PC-3 (cell line): ENCODE measurements around the gene TMEM219. TPM values are rescaled to one million over a fixed set of nuclear protein-coding genes. Genes with fewer than 3 reads are reported as not detected.

Source experiments
- ATAC-seq: fragments of 200-7000 bp; cut with Tn5 transposase; 2 replicates; pipeline ENCODE4 v1.9.1; 2020; ENCODE audit warnings: mild to moderate bottlenecking, moderate library complexity
- BruUV-seq: library from RNA; stranded (reverse); fragments of 400-500 nt; replicated peaks from 2 replicates; lab custom pipeline; 2021; lab: Mats Ljungman, UMichigan
- CTCF ChIA-PET: fragments of 300-600 bp; sonication (Branson Sonifier 250); formaldehyde crosslinking; loops from one replicate; lab custom pipeline; 2022; ENCODE audit warnings: antibody characterized with exemption; lab: Charles Lee
- POLR2A ChIA-PET: fragments of 300-600 bp; sonication (Branson Sonifier 250); formaldehyde crosslinking; loops from one replicate; lab custom pipeline; 2022; ENCODE audit warnings: antibody characterized with exemption; ENCODE audit not compliant: unreplicated experiment; lab: Charles Lee
- DNase-seq: peaks from one replicate; pipeline ENCODE4 v3.0.0-alpha.2; 2015
- H2AFZ ChIP-seq: fragments of 300-600 bp; sonication (generic); 2 replicates; pipeline ENCODE4 v1.6.0; 2016; ENCODE audit warnings: antibody characterized with exemption, low read length
- H3F3A ChIP-seq: fragments of 300-600 bp; sonication (generic); one replicate; pipeline ENCODE4 v1.6.0; 2017; ENCODE audit warnings: antibody characterized with exemption, low read length, control low read depth, mild to moderate bottlenecking; ENCODE audit not compliant: unreplicated experiment
- H3K27ac ChIP-seq: fragments of 300-600 bp; sonication (generic); 2 replicates; pipeline ENCODE4 v1.5.1; 2016; ENCODE audit warnings: mild to moderate bottlenecking, low read length
- H3K27me3 ChIP-seq: fragments of 300-600 bp; sonication (generic); 2 replicates; pipeline ENCODE4 v1.6.1; 2016; ENCODE audit warnings: low read length, mixed read lengths
- H3K36me3 ChIP-seq: fragments of 300-600 bp; sonication (generic); 2 replicates; pipeline ENCODE4 v1.6.1; 2016; ENCODE audit warnings: low read depth, mixed run types, low read length, mixed read lengths
- H3K4me1 ChIP-seq: fragments of 300-600 bp; sonication (generic); 2 replicates; pipeline ENCODE4 v1.5.1; 2016; ENCODE audit warnings: low read length; ENCODE audit not compliant: insufficient read depth
- H3K4me2 ChIP-seq: fragments of 300-600 bp; sonication (generic); 2 replicates; pipeline ENCODE4 v1.6.0; 2016; ENCODE audit warnings: low read length
- H3K4me3 ChIP-seq: fragments of 300-600 bp; sonication (generic); 2 replicates; pipeline ENCODE4 v1.5.1; 2016; ENCODE audit warnings: mild to moderate bottlenecking, low read length, mixed read lengths
- H3K79me2 ChIP-seq: fragments of 300-600 bp; sonication (generic); 2 replicates; pipeline ENCODE4 v1.6.1; 2017; ENCODE audit warnings: low read length, mixed read lengths
- H3K9ac ChIP-seq: fragments of 300-600 bp; sonication (generic); 2 replicates; pipeline ENCODE4 v1.6.0; 2016; ENCODE audit warnings: mild to moderate bottlenecking, low read length
- H3K9me2 ChIP-seq: fragments of 300-600 bp; sonication (generic); replicated peaks from 2 replicates; pipeline ENCODE4 v1.6.1; 2016; ENCODE audit warnings: mixed run types, low read length, mixed read lengths
- H3K9me3 ChIP-seq: fragments of 300-600 bp; sonication (generic); 2 replicates; pipeline ENCODE4 v1.6.1; 2016; ENCODE audit warnings: low read length, mixed read lengths
- H4K20me1 ChIP-seq: fragments of 300-600 bp; sonication (generic); 2 replicates; pipeline ENCODE4 v1.6.1; 2016; ENCODE audit warnings: low read length, mixed read lengths
- EZH2 ChIP-seq: fragments of 300-600 bp; sonication (generic); IDR thresholded peaks from one replicate; pipeline ENCODE4 v1.6.1; 2017; ENCODE audit warnings: antibody characterized with exemption, mild to moderate bottlenecking, low read length; ENCODE audit not compliant: unreplicated experiment
- EZH2phosphoT487 ChIP-seq: fragments of 300-600 bp; sonication (generic); IDR thresholded peaks from 2 replicates; pipeline ENCODE4 v1.6.1; 2018; ENCODE audit warnings: mild to moderate bottlenecking, antibody characterized with exemption, low read length, borderline replicate concordance
- intact Hi-C: fragments of 100-400 bp; cut with micrococcal nuclease; formaldehyde crosslinking; loops from 2 replicates; pipeline ENCODE4 v1.9.0; 2023
- total RNA-seq: library from RNA; depleted of rRNA; stranded (reverse); fragments of >200 nt; gene quantifications from 2 replicates; pipeline ENCODE4 v1.2.3, GENCODE V29; 2014
- TF ChIP-seq, protein P1 (sequence below): fragments of 300-600 bp; sonication (generic); conservative IDR thresholded peaks from 2 replicates; pipeline ENCODE4 v1.5.1; 2017; ENCODE audit warnings: antibody characterized with exemption, low read depth, mild to moderate bottlenecking, low read length

TMEM219 gene
- total RNA-seq, 1 experiment from 2014 or later: 60.9 TPM

DNA sequence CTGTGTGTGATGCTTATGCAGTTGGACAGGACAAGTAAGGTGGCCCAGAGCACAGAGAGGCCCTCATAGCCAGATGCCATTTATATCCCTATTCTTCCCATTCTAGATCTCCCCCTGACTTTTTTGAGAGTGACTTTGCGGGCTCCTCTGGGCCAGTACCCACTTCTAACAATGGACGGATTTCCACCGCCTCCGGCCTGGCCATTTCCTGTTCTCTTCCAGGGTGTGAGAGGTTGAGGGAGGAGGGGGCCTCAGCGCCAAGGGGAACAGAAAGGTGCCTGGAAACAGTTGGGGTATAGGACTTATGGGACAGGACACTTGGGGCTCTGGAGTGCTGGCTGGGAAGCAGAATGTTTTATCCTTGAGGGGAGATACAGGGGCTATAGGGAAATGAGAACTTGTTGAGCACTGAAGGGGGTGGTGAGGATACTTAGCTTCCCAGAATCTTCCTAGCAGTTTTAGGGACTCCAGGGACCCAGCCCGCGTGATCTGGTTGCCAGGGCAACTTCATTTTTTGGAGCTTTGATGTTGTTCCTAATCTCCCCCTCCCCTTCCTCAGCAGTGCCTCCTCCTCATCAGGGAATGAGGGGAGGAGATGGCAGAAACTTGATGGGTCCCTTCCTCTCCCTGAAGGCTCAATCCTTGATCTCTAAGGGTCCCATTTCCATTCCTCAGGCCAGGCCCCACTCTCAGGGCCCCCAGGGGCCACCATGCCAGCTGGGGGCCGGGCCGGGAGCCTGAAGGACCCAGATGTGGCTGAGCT lies 15.4 kb downstream of the TMEM219 start:
- no TSS peak for BruUV-seq
- H3K27ac ChIP-seq: no peak overlapping the region
- H3K9ac ChIP-seq: no peak overlapping the region
- CTCF ChIA-PET: no interaction called here
- no peaks in the 10 kb centered on the region for H3K27me3 ChIP-seq
- H3K79me2 ChIP-seq: peaks cover 47% of the 10 kb centered on the region
- H3K4me1 ChIP-seq: peaks cover 22% of the 10 kb centered on the region
- H2AFZ ChIP-seq: no peak overlapping the region
- DNase-seq: no peak
- H3K4me3 ChIP-seq: peak overlapping the region; percentile 98; the same call in 1 of the 2 replicates
- intact Hi-C loops: no loop called here
- no peaks in the 10 kb centered on the region for H3K9me2 ChIP-seq
- POLR2A ChIA-PET: no interaction called here
- peaks cover 37% of the 10 kb centered on the region for H3K36me3 ChIP-seq
- peaks cover 26% of the 10 kb centered on the region for H4K20me1 ChIP-seq
- no peak for ATAC-seq
- H3K4me2 ChIP-seq: peak overlapping the region; percentile 98
- TF ChIP-seq EZH2: no peak
- TF ChIP-seq, protein P1, sequence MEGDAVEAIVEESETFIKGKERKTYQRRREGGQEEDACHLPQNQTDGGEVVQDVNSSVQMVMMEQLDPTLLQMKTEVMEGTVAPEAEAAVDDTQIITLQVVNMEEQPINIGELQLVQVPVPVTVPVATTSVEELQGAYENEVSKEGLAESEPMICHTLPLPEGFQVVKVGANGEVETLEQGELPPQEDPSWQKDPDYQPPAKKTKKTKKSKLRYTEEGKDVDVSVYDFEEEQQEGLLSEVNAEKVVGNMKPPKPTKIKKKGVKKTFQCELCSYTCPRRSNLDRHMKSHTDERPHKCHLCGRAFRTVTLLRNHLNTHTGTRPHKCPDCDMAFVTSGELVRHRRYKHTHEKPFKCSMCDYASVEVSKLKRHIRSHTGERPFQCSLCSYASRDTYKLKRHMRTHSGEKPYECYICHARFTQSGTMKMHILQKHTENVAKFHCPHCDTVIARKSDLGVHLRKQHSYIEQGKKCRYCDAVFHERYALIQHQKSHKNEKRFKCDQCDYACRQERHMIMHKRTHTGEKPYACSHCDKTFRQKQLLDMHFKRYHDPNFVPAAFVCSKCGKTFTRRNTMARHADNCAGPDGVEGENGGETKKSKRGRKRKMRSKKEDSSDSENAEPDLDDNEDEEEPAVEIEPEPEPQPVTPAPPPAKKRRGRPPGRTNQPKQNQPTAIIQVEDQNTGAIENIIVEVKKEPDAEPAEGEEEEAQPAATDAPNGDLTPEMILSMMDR: no peak
- no peak for TF ChIP-seq EZH2phosphoT487
- no peaks in the 10 kb centered on the region for H3K9me3 ChIP-seq
- no peaks in the 10 kb centered on the region for H3F3A ChIP-seq

- H3K9me3 ChIP-seq: no peaks in the 10 kb centered on the region
- ChIA-PET CTCF (no interaction called here), POLR2A (no interaction called here)
- H3K27ac ChIP-seq: no peak overlapping the region
- H4K20me1 ChIP-seq: peaks cover 26% of the 10 kb centered on the region
- H2AFZ ChIP-seq: no peak overlapping the region
- H3K4me2 ChIP-seq: no peak overlapping the region
- no peak for ATAC-seq
- DNase-seq: no peak
- H3K9ac ChIP-seq: no peak overlapping the region
- no peaks in the 10 kb centered on the region for H3K9me2 ChIP-seq
- H3K27me3 ChIP-seq: no peaks in the 10 kb centered on the region
- TF ChIP-seq, protein P1: no peak
- TF ChIP-seq EZH2phosphoT487 (no peak), EZH2 (no peak)
- H3K36me3 ChIP-seq: peaks cover 39% of the 10 kb centered on the region
- intact Hi-C loops: no loop called here
- peaks cover 22% of the 10 kb centered on the region for H3K4me1 ChIP-seq
- BruUV-seq: no TSS peak
- H3K79me2 ChIP-seq: peaks cover 47% of the 10 kb centered on the region
- H3K4me3 ChIP-seq: no peak overlapping the region
- no peaks in the 10 kb centered on the region for H3F3A ChIP-seq
Observed at GRCh38 chr16:29978081-29978480, 16.2 kb downstream of the TMEM219 start.

DNA sequence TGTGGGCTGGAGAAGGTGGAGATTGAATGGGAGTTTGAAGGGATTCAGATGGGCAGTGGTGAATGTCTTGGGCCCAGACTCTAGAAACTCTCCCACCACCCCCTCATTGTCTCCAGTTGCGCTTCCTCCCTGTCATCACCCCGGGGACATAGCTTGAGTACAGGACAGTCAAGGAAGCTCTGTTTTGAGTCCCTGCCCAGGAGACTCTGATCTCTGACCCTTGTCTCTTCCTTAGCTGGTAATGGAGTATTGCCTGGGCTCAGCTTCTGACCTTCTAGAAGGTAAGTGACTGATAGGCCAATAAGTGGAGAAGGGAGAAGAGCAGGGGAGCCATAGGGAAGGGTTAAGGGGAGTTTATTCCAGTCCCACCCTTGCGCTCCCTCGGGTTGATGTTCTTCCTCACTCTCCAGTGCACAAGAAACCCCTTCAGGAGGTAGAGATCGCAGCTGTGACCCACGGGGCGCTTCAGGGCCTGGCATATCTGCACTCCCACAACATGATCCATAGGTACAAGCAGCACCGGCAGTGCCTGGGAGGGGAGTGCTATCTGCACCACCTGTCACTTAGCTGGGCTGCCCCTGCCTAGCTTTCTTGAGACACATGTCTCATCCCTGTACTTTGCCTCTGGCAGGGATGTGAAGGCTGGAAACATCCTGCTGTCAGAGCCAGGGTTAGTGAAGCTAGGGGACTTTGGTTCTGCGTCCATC lies 16.8 kb downstream of the TMEM219 start:
- TF ChIP-seq, protein P1: no peak
- TF ChIP-seq EZH2 (no peak), EZH2phosphoT487 (no peak)
- Histone ChIP-seq H2AFZ (no peak overlapping the region), H3K9ac (no peak overlapping the region), H3K4me1 (peaks cover 22% of the 10 kb centered on the region), H4K20me1 (peaks cover 26% of the 10 kb centered on the region), H3K9me3 (no peaks in the 10 kb centered on the region), H3K79me2 (peaks cover 47% of the 10 kb centered on the region), H3K4me3 (no peak overlapping the region), H3F3A (no peaks in the 10 kb centered on the region), H3K4me2 (no peak overlapping the region), H3K36me3 (peaks cover 39% of the 10 kb centered on the region), H3K27me3 (no peaks in the 10 kb centered on the region), H3K9me2 (no peaks in the 10 kb centered on the region), H3K27ac (no peak overlapping the region)
- ChIA-PET POLR2A (no interaction called here), CTCF (no interaction called here)
- BruUV-seq: no TSS peak
- intact Hi-C loops: no loop called here
- DNase-seq (no peak), ATAC-seq (no peak)
